GM18526 (cell line): ENCODE measurements around the gene RAB3C.

ENCODE experiments used
- POLR2A ChIP-seq: IDR thresholded peaks from 3 replicates; pipeline ENCODE4 v1.6.1; 2011; ENCODE audit not compliant: insufficient read length; ENCODE audit errors: extremely low read depth

The RAB3C gene

DNA sequence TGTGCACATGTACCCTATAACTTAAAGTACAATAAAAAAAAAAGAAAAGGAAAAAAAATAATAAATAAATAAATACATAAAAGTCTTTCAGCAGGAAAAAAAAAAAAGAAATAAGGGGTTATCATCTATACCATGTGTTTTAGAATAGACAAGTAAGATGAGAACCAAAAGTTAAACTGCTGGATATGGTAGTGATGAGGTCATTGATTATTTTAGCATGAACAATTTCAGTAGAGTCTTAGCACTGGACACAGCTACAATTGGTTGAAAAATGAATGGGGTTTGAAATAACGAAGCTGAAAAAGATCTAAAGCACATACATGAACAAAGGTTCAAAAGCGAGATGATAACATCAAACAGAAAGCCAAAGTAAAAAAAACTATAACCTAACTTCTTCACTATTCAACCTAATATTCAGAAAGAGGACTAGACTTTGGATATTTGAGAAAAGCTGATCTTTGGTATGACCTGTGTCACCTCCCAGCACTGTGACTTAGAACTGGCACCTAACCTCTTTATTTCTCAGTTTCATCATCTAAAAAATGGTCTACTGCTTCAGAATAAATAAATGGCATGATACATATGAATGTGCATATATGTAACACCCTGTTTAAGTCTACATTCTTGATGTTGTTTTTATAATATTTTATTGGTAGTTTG is 133.3 kb downstream of the RAB3C start:
- TF ChIP-seq POLR2A, result no peak

DNA sequence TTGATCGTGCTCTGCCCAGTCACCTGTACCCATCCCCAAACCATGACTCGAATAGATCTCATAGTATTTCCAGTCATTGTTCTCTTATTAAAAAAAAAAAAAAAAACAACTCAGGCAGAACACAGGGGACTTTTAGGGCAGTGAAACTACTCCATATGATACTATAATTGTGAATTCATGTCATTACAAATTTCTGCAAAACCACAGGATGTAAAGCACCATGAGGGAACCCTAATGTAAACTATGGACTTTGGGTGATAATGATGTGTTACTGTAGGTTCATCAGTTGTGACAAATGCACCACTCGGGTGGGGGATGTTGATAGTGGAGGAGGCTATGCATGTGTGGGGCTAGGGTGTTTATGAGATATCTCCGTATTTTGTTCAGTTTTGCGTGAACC is 133.8 kb downstream of the RAB3C start:
- no peak for TF ChIP-seq POLR2A

DNA sequence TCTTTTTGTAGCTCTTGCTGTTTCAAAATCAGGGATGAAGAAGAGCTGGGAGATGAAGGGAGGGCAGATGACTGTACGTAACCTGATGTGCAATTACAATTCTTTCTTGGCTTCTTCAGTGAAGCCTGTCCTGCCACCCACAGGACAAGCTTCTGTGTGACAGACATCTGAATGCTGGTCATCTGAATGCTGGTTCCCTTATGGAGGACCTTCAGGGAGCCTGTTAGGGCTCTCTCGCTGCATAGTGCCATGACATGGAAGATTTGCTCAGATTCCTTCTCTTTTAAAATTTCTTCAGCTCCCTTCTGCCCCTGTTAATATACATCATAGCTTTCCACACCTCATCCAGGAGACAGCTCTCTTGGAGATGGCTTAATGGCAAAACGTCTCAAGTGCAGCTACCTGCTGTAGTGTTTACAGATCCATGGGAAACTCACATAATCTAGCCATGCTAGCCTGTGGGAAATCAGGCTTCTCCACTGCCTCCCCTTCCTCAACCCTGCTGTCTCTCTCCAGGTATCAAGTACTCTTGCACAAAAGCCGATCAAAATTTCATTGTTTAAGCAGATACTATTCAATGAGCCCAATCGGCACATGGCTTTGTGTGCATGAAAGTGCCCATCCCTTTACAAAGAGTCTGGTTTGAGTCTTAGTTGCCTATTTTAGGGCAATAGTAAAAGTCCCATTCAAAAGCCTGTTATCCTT is 134.6 kb downstream of the RAB3C start:
- TF ChIP-seq POLR2A, result no peak

DNA sequence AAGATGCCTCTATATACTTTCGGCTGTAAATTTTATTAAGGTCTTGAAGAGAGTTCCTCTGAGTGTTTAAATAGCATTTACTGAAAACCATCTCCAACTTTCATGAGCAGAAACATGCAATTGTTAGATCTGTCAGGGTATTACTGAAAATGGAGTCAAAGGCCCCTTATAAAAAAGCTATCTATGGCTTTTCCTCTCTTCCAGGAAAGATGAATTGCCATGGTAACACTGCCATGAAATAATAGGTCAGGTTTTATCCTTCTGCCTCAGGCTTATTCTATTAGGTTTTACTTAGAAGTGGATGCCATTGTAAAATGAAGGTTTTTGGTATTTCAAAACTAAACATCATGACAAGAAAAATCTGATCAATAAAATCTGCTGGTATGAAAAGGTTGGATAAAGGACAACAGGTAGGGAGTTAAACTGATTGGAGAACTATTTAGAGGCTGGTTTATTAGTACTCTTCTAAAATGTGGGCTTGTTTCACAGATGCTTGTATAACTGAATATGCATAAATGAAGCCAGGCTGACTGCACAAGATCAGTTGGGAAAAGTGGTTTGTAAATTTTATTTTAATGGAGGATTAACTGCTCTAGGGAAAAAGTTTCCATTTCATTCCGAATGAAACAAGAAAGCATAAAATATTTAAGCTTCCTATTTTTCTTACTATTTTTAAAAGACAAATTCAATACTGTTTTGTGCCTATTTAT is 135.5 kb downstream of the RAB3C start:
- TF ChIP-seq POLR2A, result no peak

DNA sequence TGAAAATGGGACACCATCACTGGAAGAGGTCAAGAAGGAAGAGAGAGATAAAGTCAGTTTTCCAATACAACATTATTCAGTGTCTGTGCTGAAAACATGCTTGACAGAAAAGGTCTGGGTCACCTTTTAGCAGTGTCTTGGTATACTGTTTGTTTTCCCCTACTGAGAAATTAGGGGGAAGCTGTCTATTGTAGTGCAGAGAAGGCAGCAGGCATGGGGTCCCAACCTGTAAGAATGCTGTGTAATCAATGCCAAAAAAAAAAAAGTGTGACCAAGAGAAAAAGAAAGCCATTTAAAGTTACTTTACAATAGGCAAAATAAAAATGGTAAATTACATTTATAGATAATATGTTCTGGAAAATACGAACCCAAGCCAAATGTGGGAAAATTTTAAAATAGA is 139.3 kb downstream of the RAB3C start:
- no peak for TF ChIP-seq POLR2A

DNA sequence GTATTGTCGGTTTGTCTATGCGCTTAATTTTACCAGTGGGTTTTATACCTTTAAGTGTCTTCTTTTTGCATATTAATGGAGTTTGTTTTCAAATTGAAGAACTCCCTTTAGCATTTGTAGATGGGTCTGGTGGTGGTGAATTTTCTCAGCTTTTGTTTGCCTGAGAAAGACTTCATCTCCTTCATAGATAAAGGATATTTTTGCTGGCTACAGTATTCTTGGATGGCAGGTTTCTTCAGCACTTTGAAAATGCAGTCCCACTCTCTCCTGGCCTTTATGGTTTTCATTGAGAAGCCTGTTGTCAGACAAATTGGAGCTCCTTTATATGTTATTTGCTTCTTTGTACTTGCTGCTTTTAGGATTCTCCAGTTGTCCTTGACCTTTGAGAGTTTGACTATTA is 142.1 kb downstream of the RAB3C start:
- no peak for TF ChIP-seq POLR2A

DNA sequence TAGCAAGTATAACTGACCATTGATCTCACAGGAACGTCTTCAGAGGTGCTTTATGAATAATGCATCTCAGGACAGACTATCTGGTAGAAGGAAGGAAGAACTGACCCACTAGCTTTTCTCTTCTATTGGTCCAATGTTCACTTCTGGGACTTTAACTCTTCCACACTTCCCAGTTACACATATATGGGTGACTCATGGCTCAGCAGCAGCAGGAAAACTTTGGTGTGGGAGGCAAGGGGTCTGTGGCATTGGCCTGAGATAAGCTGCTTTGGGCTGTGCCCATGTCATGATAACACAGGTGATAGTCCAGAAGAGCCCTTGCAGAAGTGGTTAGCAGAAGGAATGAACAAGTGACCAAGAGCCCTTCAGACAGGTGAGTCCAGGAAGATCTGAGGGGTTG is 148.8 kb downstream of the RAB3C start:
- TF ChIP-seq POLR2A, result no peak

DNA sequence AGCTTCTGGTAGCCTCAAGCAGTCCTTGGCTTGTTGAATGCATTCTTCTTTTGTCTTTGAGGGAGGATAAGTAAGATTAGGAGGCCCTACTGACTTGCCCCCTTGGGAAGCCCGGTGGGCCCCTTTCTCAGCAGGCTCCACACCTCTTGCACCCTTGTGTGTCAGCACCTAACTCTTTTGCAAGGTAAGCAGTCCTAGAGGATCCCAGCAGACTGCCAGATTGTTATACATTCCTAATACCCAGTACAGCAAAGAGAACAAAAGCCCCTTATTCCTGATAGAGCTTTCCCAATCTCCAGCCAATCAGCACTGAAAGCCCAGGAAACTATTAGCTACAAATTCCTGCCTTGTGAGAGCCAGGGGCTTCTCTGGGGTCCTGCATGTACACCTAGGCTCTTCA is 152.8 kb downstream of the RAB3C start:
- TF ChIP-seq POLR2A, result no peak

DNA sequence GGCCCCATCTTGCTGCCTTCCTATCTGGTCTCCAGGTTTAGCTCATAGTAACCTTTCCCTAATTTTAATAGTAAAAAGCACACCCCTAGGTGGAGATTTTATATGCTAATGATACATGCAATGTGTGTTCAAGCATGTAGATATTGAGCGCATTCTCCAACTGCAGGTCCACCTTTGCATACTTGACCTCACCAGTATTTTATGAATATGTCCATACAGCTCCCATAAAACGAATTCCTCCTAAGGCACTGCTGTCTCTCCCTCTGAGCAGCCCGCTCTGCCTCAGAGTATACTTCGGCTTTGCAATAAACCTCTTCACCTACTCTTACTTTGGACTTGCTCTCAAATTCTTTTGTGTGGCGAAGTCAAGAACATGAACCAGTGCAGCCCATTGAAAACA is 153.3 kb downstream of the RAB3C start:
- no peak for TF ChIP-seq POLR2A

DNA sequence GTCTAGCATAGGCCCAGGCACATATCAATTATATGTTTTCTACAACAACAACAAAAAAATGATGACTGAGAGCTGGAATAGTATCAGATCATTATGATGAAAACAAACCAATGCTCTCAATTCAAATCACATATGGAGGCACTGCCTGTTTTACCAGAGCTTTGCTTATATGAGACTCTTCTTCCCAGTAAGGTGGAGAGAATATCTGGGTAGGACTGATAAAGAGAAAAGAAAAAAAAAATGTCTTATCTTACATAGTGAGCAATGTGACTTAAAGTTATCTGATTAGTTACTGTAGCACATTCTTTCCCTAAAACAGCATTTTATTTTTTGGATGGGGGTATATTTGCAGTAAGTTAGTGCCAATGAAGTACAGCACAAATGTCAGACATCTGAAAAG is 154.8 kb downstream of the RAB3C start:
- TF ChIP-seq POLR2A, result no peak

DNA sequence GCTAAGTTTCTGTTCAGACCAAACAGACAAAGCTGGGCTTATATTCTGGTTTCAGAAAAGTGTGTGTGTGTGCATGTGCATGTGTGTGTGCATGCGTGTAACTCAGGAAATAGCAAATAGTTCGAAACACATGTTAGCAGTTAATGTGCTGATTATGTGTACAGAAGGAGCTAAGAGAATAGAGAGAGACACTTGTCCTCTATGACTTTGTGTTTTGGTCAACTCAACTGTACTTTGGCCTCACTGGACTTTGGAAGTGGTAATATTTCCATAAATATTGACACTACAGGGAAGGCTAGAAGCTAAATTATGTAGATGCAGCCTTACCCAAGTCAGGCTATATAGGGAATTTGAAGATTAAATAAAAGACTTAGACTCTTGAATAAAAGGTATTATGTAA is 155.5 kb downstream of the RAB3C start:
- TF ChIP-seq POLR2A, result no peak

DNA sequence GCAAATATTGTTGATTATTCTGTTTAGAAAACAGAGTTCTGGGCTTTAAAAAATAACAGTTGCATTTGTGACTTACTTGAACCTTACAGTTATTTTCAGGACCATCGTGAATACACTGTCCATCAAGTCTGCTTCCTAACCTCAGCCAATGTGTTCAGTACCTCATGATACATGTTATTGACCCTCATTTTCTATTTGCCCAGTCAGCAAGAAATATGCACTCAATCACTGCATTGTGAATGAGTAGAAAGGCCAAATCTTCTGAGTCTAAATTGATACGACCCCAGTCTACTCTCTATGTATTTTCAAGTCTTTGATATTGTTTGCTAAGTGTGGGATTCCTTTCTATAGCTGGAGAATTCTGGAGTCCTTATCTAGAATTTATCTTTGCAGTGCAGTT is 156.2 kb downstream of the RAB3C start:
- TF ChIP-seq POLR2A, result no peak

DNA sequence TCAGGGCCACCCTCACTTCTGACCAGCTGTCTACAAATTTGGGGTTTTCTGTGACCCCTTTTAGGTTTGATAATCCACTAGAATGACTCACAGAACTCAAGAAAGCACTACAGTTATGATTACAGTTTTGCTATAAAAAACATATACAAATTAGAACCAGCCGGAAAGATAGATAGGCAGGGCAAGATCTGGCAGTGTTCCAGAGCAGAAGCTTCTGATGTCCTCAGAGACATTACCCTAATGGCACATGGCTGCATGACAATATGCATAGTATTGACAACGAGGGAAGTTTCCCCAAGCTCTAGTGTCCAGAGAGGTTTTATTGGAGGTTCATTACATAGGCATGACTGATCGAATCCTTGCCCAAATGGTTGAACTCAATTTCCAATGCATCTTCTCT is 158.1 kb downstream of the RAB3C start:
- no peak for TF ChIP-seq POLR2A

DNA sequence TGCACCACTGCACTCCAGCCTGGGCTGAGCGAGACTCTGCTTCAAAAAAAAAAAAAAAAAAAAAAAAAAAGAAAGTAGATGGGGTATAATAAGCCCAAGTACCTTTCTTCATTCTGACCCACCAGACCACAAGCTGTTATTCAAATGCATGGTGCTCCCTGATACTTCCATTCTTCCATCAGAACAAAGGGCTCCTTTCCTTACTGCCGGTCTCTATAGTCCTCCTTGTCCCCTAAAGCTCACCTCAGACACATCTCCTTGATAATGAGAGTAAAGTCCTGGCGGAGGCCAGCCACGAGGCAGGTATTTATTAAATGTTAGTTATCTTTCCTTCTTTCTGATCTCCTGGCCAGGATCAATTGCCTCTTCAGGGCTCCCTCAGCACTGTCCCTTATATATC is 162.5 kb downstream of the RAB3C start:
- TF ChIP-seq POLR2A, result no peak

DNA sequence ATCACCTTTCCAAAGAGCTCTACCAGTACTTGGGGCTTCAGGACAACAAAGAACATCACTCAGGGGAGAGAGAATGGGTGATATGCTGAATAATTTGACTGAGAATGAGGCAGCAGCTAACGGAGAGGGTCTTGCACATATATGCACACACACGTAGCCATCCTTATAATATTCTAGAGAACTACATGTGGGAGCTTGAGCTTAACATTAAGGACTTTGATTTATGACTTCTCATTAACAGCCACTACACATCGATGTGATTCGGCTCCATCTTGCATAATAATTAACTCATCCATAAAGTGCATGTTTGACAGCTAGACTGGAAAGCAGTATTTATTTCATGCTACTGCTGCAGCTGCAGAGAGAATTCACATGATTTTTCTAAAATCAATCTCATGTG is 163.4 kb downstream of the RAB3C start:
- TF ChIP-seq POLR2A, result no peak

DNA sequence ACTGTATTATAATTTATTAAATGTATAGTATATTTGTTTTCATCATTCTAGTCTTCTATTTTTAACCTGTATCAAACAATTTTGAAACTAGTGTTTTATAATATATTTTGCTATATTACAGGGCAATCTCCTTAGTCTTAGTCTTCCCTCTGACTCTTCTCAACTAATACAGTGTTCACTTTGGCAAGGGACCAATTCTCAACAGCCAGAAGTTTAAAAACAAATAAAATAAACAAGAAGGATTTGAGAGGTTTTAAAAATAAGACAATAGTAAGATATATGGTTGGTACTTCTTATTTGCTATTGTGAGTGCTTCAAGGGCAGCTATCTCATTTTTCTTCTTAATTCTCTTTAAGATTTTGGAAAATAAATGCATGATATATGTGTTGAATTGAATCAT is 167.2 kb downstream of the RAB3C start:
- TF ChIP-seq POLR2A, result no peak
